Uterus (tissue), 2 donors: Measurements from ENCODE around the gene NUP85.

Experiments
- CTCF ChIP-seq, 4 experiments: fragments of 200-600 bp in 2 of 4; fragments of 450-650 bp in 2 of 4; sonication (generic) in 2 of 4; IDR thresholded peaks; one replicate each; pipeline ENCODE4 v1.5.1; 2016 to 2019; ENCODE audit warnings: antibody characterized with exemption in 4 of 4, mild to moderate bottlenecking in 2 of 4, moderate library complexity in 1 of 4
- POLR2A ChIP-seq, 2 donors: fragments of 450-650 bp; IDR thresholded peaks; one replicate each; pipeline ENCODE4 v1.6.1; 2016; ENCODE audit warnings: antibody characterized with exemption in 2 of 2, mild to moderate bottlenecking in 1 of 2, moderate library complexity in 1 of 2

- TF ChIP-seq CTCF (IDR thresholded peaks at IDR 0.05) (no peak), POLR2A (IDR thresholded peaks at IDR 0.05) (no peak)
Measured at GRCh38 chr17:75250009-75250471, 44.6 kb downstream of the NUP85 start.
